HepG2 (cell line): ENCODE data around the gene CDK15. TPM values are rescaled to one million over a fixed set of nuclear protein-coding genes. Genes with fewer than 3 reads are reported as not detected.

Experiments used
- DPF2 ChIP-seq: sonication (generic); formaldehyde crosslinking; IDR thresholded peaks from 2 replicates; pipeline ENCODE4 v1.4.0; 2020; ENCODE audit warnings: mild to moderate bottlenecking, low read depth, missing genetic modification reagents, borderline replicate concordance
- FOXM1 ChIP-seq: sonication (generic); formaldehyde crosslinking; IDR thresholded peaks from 2 replicates; pipeline ENCODE4 v1.5.0; 2020; ENCODE audit warnings: missing genetic modification reagents
- HOXA5 ChIP-seq: sonication (generic); formaldehyde crosslinking; IDR thresholded peaks from 2 replicates; pipeline ENCODE4 v1.4.0; 2020; ENCODE audit warnings: missing genetic modification reagents
- NFYB ChIP-seq: sonication (generic); formaldehyde crosslinking; IDR thresholded peaks from 2 replicates; pipeline ENCODE4 v1.4.0; 2020; ENCODE audit warnings: missing genetic modification reagents
- ZBTB2 ChIP-seq: sonication (generic); formaldehyde crosslinking; IDR thresholded peaks from 2 replicates; pipeline ENCODE4 v1.8.0; 2022; ENCODE audit warnings: low read depth, missing genetic modification reagents
- ZMYM3 ChIP-seq: sonication (generic); formaldehyde crosslinking; IDR thresholded peaks from 2 replicates; pipeline ENCODE4 v1.5.1; 2020; ENCODE audit warnings: mild to moderate bottlenecking, missing genetic modification reagents
- ZNF746 ChIP-seq: sonication (generic); formaldehyde crosslinking; IDR thresholded peaks from 2 replicates; pipeline ENCODE4 v1.8.0; 2022; ENCODE audit warnings: mild to moderate bottlenecking, missing genetic modification reagents
- ZNF770 ChIP-seq: sonication (generic); formaldehyde crosslinking; IDR thresholded peaks from 2 replicates; pipeline ENCODE4 v1.5.0; 2020; ENCODE audit warnings: mild to moderate bottlenecking, missing genetic modification reagents
- ZSCAN9 ChIP-seq: IDR thresholded peaks from 2 replicates; pipeline ENCODE4 v1.6.1; 2016; ENCODE audit warnings: borderline replicate concordance
- polyA plus RNA-seq, 8 experiments: library from polyadenylated mRNA; depleted of rRNA in 3 of 8; stranded (reverse) in 7 of 8; unstranded in 1 of 8; fragments of >200 nt; fragmentation: Illumina TruSeq in 4 of 8; extraction: Trizol in 4 of 8; gene quantifications; 2 replicates each; pipeline versions ENCODE4 v1.2.1 to v1.2.3, GENCODE V29; 2011 to 2016; ENCODE audit warnings: low read depth in 4 of 8, missing spikeins in 1 of 8, mixed read lengths in 1 of 8; ENCODE audit not compliant: insufficient read depth in 1 of 8
- total RNA-seq, 5 experiments: library from RNA; depleted of rRNA; stranded (reverse); fragments of >200 nt; fragmentation: Illumina TruSeq; extraction: Trizol; gene quantifications; 2 replicates each; pipeline ENCODE4 v1.2.3, GENCODE V29; 2016; ENCODE audit warnings: low read depth in 1 of 5

The CDK15 gene
- total and polyA plus RNA-seq, 2 of the 13 experiments (the other 11 are each of a cell fraction or from before 2014, with no cell fraction given) = not detected

GRCh38 chr2:201882353-201883090 lies 76.2 kb downstream of the CDK15 start (continued):
- no peak for TF ChIP-seq NFYB (CRISPR knock-in tag)
- TF ChIP-seq ZSCAN9 = no peak
- no peak for TF ChIP-seq ZNF746
- TF ChIP-seq ZBTB2 (CRISPR knock-in tag) = no peak
- no peak for TF ChIP-seq HOXA5 (CRISPR knock-in tag)
- TF ChIP-seq DPF2 (CRISPR knock-in tag) = no peak
- TF ChIP-seq ZMYM3 (CRISPR knock-in tag) = no peak
- TF ChIP-seq FOXM1 (CRISPR knock-in tag) = no peak
- no peak for TF ChIP-seq ZNF770 (CRISPR knock-in tag)
- TF ChIP-seq, all 625 proteins: peak for 0
